ENCODE measurements around the gene KCNQ4.

KCNQ4 gene

DNA sequence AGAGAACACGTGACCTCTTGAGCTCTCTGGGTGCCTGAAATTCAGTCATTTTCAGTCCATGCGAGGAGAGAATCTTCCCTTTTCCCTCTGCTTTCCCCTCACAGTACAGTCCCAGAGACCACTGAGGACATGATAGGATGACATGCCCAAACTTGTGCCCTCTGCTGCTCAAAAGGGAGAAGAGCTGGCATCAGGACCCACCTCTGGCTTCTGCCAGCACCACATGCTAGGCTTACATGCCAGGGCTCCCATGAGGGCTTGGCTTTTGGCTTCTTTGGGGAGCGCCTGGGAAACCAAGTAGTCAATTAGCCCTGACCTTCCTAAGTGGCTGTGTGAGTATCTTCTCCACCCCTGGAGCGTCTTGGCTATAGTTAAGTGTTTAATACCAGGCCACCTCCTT is 13.8 kb upstream of the KCNQ4 start:
- DNase-seq (ENCODE audit: low read depth) = no peak
- H3K4me3 ChIP-seq (ENCODE audit: low read length) = no peak overlapping the region
- TF ChIP-seq, protein P1, sequence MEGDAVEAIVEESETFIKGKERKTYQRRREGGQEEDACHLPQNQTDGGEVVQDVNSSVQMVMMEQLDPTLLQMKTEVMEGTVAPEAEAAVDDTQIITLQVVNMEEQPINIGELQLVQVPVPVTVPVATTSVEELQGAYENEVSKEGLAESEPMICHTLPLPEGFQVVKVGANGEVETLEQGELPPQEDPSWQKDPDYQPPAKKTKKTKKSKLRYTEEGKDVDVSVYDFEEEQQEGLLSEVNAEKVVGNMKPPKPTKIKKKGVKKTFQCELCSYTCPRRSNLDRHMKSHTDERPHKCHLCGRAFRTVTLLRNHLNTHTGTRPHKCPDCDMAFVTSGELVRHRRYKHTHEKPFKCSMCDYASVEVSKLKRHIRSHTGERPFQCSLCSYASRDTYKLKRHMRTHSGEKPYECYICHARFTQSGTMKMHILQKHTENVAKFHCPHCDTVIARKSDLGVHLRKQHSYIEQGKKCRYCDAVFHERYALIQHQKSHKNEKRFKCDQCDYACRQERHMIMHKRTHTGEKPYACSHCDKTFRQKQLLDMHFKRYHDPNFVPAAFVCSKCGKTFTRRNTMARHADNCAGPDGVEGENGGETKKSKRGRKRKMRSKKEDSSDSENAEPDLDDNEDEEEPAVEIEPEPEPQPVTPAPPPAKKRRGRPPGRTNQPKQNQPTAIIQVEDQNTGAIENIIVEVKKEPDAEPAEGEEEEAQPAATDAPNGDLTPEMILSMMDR (conservative IDR thresholded peaks at IDR 0.05; ENCODE audit: low read length) = peak; percentile 33

DNA sequence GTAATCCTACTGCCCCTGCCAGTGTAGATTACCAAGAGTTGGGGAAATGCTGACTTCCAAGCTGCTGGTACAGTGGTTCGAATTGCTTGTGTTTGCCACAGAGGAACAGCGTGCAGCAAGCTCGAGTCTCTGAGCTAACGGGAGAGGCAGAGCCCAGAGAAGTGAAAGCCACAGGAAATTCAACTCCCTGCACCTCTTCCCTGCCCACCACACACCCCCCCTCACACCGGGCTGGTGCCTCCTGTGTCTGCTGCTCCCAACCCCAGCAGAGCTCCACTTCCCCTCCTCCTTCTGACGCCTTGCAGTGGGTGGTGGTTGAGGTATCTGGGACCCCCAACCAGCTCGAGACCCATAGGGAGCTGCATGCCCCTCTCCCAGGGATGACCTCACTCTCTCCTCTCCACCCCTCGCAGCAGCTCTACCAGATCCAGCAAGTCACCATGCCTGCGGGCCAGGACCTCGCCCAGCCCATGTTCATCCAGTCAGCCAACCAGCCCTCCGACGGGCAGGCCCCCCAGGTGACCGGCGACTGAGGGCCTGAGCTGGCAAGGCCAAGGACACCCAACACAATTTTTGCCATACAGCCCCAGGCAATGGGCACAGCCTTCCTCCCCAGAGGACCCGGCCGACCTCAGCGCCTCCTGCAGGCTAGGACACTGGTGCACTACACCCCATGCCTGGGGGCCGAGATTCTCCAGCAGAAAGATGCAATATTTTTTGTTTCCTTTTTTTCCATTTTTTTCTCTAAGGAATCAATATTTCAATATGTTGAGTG is 13.1 kb upstream of the KCNQ4 start:
- TF ChIP-seq, protein P1 (conservative IDR thresholded peaks at IDR 0.05; ENCODE audit: low read length) = no peak
- no peak for DNase-seq (ENCODE audit: low read depth)
- H3K4me3 ChIP-seq (ENCODE audit: low read length) = no peak overlapping the region

DNA sequence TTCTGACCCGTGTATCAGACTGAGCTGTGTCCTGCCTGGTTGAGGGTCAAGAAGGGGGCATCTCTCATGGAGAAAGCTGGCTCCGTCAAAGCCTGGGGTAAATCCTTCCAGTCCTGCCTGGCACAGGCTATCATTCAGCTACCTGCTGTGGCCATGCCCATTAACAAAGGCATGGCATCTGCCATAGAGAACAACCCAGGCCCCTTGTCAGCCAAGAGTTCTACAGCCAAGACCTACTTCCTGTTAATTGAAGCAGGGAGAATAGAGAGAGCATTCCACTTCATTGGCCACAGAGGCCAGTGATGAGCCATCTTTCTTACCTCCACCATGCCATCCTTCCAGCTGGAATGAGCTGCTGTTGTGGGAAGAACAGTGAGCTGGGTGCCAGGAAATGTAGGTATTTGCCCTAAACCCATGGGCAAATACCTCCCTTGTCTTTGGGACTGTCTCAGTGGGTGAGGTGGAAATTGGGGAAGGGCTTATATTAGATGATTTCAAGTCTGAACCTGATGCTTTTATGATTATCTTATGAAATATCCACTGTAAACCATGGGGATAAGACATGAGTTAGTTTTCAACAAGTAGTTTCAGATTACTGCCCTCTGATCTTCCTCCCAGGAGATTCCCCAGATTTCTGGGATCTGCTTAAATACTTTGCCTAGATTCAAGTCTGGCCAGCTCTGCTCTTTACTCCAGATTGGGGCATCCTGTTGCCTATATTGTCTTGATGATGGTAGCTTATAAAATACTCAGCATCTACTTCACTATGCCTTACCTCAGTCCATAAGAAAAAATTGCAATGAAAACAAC is 11.2 kb upstream of the KCNQ4 start:
- no peak overlapping the region for H3K4me3 ChIP-seq (ENCODE audit: low read length)
- DNase-seq (ENCODE audit: low read depth) = no peak
- TF ChIP-seq, protein P1 (conservative IDR thresholded peaks at IDR 0.05; ENCODE audit: low read length) = no peak

DNA sequence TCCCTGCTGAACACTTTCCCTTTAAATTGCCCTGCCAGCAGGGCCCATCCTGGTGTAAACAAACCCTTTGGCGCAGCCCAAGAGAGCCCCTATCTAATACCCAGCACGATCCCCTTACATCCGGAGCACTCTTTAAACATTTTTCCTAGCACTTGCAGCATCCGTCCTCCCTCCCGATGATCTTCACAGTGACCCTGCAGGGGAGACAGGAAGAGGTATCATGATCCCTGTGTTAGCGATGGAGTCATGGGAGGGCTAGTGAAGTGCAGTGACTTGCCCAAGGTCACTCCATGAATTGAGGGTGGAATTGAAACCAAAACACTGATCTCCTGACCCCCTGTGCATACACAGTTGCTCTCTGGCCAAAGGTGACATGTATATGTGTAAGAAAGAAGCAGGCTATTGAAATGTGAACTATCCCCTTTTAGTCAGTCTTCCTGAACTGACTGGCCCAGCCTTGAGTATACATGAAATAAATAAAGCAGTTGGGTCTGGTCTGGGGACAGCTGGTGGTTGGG is 9.8 kb upstream of the KCNQ4 start:
- no peak overlapping the region for H3K4me3 ChIP-seq (ENCODE audit: low read length)
- DNase-seq (ENCODE audit: low read depth) = no peak
- TF ChIP-seq, protein P1 (conservative IDR thresholded peaks at IDR 0.05; ENCODE audit: low read length) = no peak

DNA sequence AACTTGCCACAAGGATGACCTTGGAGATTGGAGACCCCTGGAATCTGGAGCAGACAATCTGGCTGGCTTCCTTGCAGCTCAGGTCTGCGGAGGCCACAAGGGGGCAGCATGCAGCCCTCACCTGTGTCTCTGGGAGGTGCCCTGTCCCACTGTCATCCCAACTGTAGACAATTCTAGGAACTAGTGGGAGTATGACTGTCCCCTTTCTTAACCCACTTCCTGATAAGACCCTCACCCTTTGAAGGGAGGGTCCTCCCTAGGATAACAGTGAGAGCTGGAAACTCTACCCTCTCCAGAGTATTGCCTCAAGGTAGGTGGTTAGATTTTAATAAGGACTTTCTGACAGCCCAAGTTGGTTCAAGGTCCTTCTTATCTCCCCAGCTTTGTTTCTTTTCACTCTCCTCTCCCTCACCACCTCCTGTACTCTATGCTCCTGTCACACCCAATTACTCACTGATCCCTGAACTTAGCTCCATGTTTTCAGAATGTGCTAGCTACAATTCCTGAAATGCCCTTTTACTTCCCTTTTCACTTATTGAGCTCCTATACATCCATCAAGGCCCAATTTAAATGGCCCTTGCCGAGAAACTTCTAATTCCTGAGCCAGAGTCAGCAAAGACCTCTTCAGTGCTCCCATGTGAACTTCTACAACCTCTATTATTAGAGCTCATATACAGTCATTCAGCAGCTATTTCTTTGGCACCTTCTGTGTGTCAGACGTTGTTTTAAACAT is 9.2 kb upstream of the KCNQ4 start:
- TF ChIP-seq, protein P1 (conservative IDR thresholded peaks at IDR 0.05; ENCODE audit: low read length) = peak; percentile 63
- no peak for DNase-seq (ENCODE audit: low read depth)
- H3K4me3 ChIP-seq (ENCODE audit: low read length) = no peak overlapping the region

DNA sequence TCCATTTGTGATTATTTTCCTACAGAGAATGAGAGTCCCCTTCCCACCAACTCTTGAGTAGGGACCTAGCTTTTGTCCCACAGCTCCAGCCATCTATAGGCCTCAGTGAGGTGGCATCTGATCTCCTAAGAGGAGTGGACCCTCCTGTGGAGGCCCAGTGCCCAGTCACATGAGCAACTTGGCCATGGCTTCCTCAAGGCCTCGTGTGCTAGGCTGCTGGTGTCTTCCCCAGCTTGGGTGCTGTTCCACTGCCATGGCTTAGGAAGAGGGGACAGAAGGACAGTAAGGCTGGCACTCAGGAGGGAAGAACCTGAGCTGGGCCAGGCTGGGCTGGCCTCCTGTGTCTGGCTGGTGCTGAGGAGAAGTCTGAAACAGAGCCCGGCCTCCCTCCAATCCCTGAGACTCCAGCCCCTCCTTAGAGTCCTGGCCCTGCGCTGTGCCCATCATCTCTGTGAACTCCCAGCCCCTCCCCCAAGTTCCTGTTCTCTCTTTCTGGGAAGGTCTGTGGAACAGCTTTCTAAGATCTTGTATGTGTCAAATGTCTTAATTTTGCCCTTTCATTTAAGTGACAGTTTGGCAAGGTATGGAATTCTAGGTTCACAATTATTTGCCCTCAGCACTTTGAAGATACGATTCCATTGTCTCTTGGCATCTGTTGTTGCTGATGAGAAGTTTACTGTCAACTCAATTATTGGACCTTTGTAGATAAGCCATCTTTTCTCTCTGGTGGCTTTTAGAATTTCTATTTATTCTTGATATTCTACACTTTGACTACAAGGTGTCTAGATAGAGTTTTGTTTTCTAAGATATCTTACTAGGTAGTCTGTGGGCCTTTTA is 7.1 kb upstream of the KCNQ4 start:
- DNase-seq (ENCODE audit: low read depth) = no peak
- no peak overlapping the region for H3K4me3 ChIP-seq (ENCODE audit: low read length)
- TF ChIP-seq, protein P1 (conservative IDR thresholded peaks at IDR 0.05; ENCODE audit: low read length) = no peak
